HepG2 (cell line): Measurements from ENCODE around the gene ERP44. TPM values are rescaled to one million over a fixed set of nuclear protein-coding genes. Genes with fewer than 3 reads are reported as not detected.

Experiments
- ATAC-seq: fragments of 200-7000 bp; cut with Tn5 transposase; 3 replicates; pipeline ENCODE4 v1.9.1; 2020; ENCODE audit warnings: mild to moderate bottlenecking, moderate library complexity
- BruUV-seq: library from RNA; stranded (reverse); fragments of 400-500 nt; replicated peaks from 2 replicates; lab custom pipeline; 2021; lab: Mats Ljungman, UMichigan
- CTCF ChIA-PET: fragments of 300-600 bp; formaldehyde crosslinking; extraction: SDS; loops from one replicate; lab custom pipeline; 2021; ENCODE audit warnings: low total read pairs, inconsistent platforms, low intra/inter-chr PET ratio; lab: Yijun Ruan, JAX
- POLR2A ChIA-PET: fragments of 350-600 bp; sonication (Branson Sonifier 250); formaldehyde crosslinking; loops from one replicate; lab custom pipeline; 2020; ENCODE audit warnings: antibody characterized with exemption, inconsistent platforms; lab: Yijun Ruan, JAX
- DNase-seq: peaks from one replicate; pipeline ENCODE4 v3.0.0-alpha.2; 2015; ENCODE audit warnings: low spot score
- FAIRE-seq: peaks from 3 replicates; lab custom pipeline; 2011; peaks lifted over from hg19 to GRCh38; lab: Jason Lieb, UNC
- H2AFZ ChIP-seq: one replicate; pipeline ENCODE4 v1.6.1; 2011; ENCODE audit warnings: low read length, inconsistent platforms
- H3K27ac ChIP-seq: fragments of 300-600 bp; 3 replicates; pipeline ENCODE4 v1.8.0; 2011; ENCODE audit warnings: mixed run types, mild to moderate bottlenecking, mixed read lengths, low read length, inconsistent platforms; ENCODE audit not compliant: insufficient read depth; ENCODE audit errors: extremely low read length
- H3K27me3 ChIP-seq, 2 experiments: fragments of 200-600 bp in 1 of 2; 2 replicates in 1 of 2; 3 replicates in 1 of 2; pipeline versions ENCODE4 v1.6.0 to v1.8.0; 2011; ENCODE audit warnings: low read length in 2 of 2, mild to moderate bottlenecking in 2 of 2, moderate library complexity in 2 of 2, inconsistent platforms in 1 of 2; ENCODE audit not compliant: insufficient read depth in 2 of 2, control insufficient read depth in 1 of 2
- H3K36me3 ChIP-seq, 2 experiments: fragments of 200-600 bp in 1 of 2; replicated peaks in 1 of 2; 2 replicates in 1 of 2; 3 replicates in 1 of 2; pipeline versions ENCODE4 v1.5.1 to v1.8.0; 2011; ENCODE audit warnings: low read length in 2 of 2, inconsistent platforms in 1 of 2; ENCODE audit not compliant: insufficient read depth in 2 of 2, control insufficient read depth in 1 of 2
- H3K4me1 ChIP-seq: 2 replicates; pipeline ENCODE4 v1.5.1; 2012; ENCODE audit warnings: low read length, inconsistent platforms; ENCODE audit not compliant: insufficient read depth
- H3K4me2 ChIP-seq: 2 replicates; pipeline ENCODE4 v1.6.0; 2011; ENCODE audit warnings: low read depth, low read length, inconsistent platforms
- H3K4me3 ChIP-seq, 3 experiments: fragments of 200-600 bp in 1 of 3; sonication (generic), shearing (Covaris generic) in 1 of 3; replicated peaks in 1 of 3; 2 replicates each; pipeline ENCODE4 v1.5.1; 2011 to 2016; ENCODE audit warnings: low read length in 3 of 3, inconsistent platforms in 2 of 3, low read depth in 2 of 3, mild to moderate bottlenecking in 2 of 3, control low read depth in 1 of 3, mixed read lengths in 1 of 3; ENCODE audit not compliant: insufficient read depth in 1 of 3
- H3K79me2 ChIP-seq: one replicate; pipeline ENCODE4 v1.6.1; 2011; ENCODE audit warnings: low read length, inconsistent platforms; ENCODE audit not compliant: insufficient read depth
- H3K9ac ChIP-seq: 2 replicates; pipeline ENCODE4 v1.6.0; 2011; ENCODE audit warnings: mild to moderate bottlenecking, low read depth, low read length, inconsistent platforms; ENCODE audit not compliant: insufficient read depth
- H3K9me3 ChIP-seq: 2 replicates; pipeline ENCODE4 v1.5.1; 2012; ENCODE audit warnings: mild to moderate bottlenecking, low read length
- H4K20me1 ChIP-seq: 2 replicates; pipeline ENCODE4 v1.6.0; 2011; ENCODE audit warnings: inconsistent platforms, mild to moderate bottlenecking, low read length, moderate library complexity; ENCODE audit not compliant: insufficient read depth
- ARID2 ChIP-seq: sonication (generic); formaldehyde crosslinking; IDR thresholded peaks from 2 replicates; pipeline ENCODE4 v1.8.1; 2022; ENCODE audit warnings: mild to moderate bottlenecking, missing genetic modification reagents, borderline replicate concordance
- ESRRA ChIP-seq: sonication (generic); formaldehyde crosslinking; IDR thresholded peaks from 2 replicates; pipeline ENCODE4 v1.5.1; 2020; ENCODE audit warnings: mild to moderate bottlenecking, low read depth, missing genetic modification reagents
- GTF2F1 ChIP-seq: fragments of 150-350 bp; IDR thresholded peaks from 2 replicates; pipeline ENCODE4 v1.6.1; 2014; ENCODE audit warnings: low read length
- HNRNPK ChIP-seq: fragments of 200-400 bp; formaldehyde crosslinking; IDR thresholded peaks from 2 replicates; pipeline ENCODE4 v1.6.1; 2018; ENCODE audit warnings: low read length, low read depth, moderate library complexity, mild to moderate bottlenecking; ENCODE audit not compliant: poor library complexity, severe bottlenecking
- IRF1 ChIP-seq: sonication (generic); formaldehyde crosslinking; IDR thresholded peaks from 2 replicates; pipeline ENCODE4 v1.4.0; 2020; ENCODE audit warnings: low read depth, mild to moderate bottlenecking, missing genetic modification reagents
- NCOA1 ChIP-seq: sonication (generic); formaldehyde crosslinking; IDR thresholded peaks from 2 replicates; pipeline ENCODE4 v1.9.0; 2021; ENCODE audit warnings: missing genetic modification reagents
- NR2F6 ChIP-seq, 2 experiments: IDR thresholded peaks; 2 replicates each; pipeline ENCODE4 v1.6.1; 2016; ENCODE audit warnings: antibody characterized with exemption in 1 of 2, mild to moderate bottlenecking in 1 of 2
- RORA ChIP-seq: sonication (generic); formaldehyde crosslinking; IDR thresholded peaks from 2 replicates; pipeline ENCODE4 v1.5.0; 2020; ENCODE audit warnings: mild to moderate bottlenecking, missing genetic modification reagents, moderate library complexity
- TBX2 ChIP-seq: sonication (generic); formaldehyde crosslinking; IDR thresholded peaks from 2 replicates; pipeline ENCODE4 v1.5.0; 2020; ENCODE audit warnings: missing genetic modification reagents, mild to moderate bottlenecking, borderline replicate concordance
- TCF7L2 ChIP-seq: IDR thresholded peaks from 2 replicates; pipeline ENCODE4 v1.6.1; 2011; ENCODE audit warnings: mild to moderate bottlenecking, low read depth, low read length, moderate library complexity
- TEAD2 ChIP-seq: sonication (generic); formaldehyde crosslinking; IDR thresholded peaks from 2 replicates; pipeline ENCODE4 v1.9.0; 2021; ENCODE audit warnings: missing genetic modification reagents
- TEAD3 ChIP-seq: optimal IDR thresholded peaks from 2 replicates; pipeline ENCODE3; 2016; ENCODE audit warnings: borderline replicate concordance
- ZBTB7A ChIP-seq: sonication (generic); formaldehyde crosslinking; IDR thresholded peaks from 2 replicates; pipeline ENCODE4 v1.8.0; 2022; ENCODE audit warnings: mild to moderate bottlenecking, missing genetic modification reagents
- ZNF256 ChIP-seq: sonication (generic); formaldehyde crosslinking; conservative IDR thresholded peaks from 2 replicates; pipeline ENCODE4 v1.4.0; 2020; ENCODE audit warnings: missing genetic modification reagents
- ZNF644 ChIP-seq: IDR thresholded peaks from 2 replicates; pipeline ENCODE4 v1.6.1; 2016; ENCODE audit warnings: low read depth
- ZNF737 ChIP-seq: sonication (generic); formaldehyde crosslinking; IDR thresholded peaks from 2 replicates; pipeline ENCODE4 v1.5.0; 2020; ENCODE audit warnings: missing genetic modification reagents, mild to moderate bottlenecking, borderline replicate concordance
- ZNF761 ChIP-seq: sonication (generic); formaldehyde crosslinking; conservative IDR thresholded peaks from 2 replicates; pipeline ENCODE4 v1.4.0; 2020; ENCODE audit warnings: mild to moderate bottlenecking, missing genetic modification reagents
- ZNF891 ChIP-seq: sonication (generic); formaldehyde crosslinking; IDR thresholded peaks from 2 replicates; pipeline ENCODE4 v1.5.0; 2020; ENCODE audit warnings: mild to moderate bottlenecking, missing genetic modification reagents
- ZSCAN5A ChIP-seq: sonication (generic); formaldehyde crosslinking; IDR thresholded peaks from 2 replicates; pipeline ENCODE4 v1.8.0; 2022; ENCODE audit warnings: mild to moderate bottlenecking, missing genetic modification reagents, borderline replicate concordance
- whole genome bisulfite sequencing: methylation state at CpG from one replicate; pipeline ENCODE4 v1.1.6; 2017; ENCODE audit warnings: low lambda C conversion rate; 5-methylcytosine and 5-hydroxymethylcytosine counted together
- in situ Hi-C: cut with HindIII; loops from 2 replicates; pipeline ENCODE4 v1.10.0; 2017; ENCODE audit warnings: low pct_unique_long_range_greater_than_20kb; ENCODE audit not compliant: extremely low pct_ligation_motif_present
- intact Hi-C: fragments of 100-400 bp; cut with micrococcal nuclease; formaldehyde crosslinking; loops from one replicate; pipeline ENCODE4 v1.10.0; 2022; ENCODE audit not compliant: unreplicated experiment
- polyA plus RNA-seq, 8 experiments: library from polyadenylated mRNA; depleted of rRNA in 3 of 8; stranded (reverse) in 7 of 8; unstranded in 1 of 8; fragments of >200 nt; fragmentation: Illumina TruSeq in 4 of 8; extraction: Trizol in 4 of 8; gene quantifications; 2 replicates each; pipeline versions ENCODE4 v1.2.1 to v1.2.3, GENCODE V29; 2011 to 2016; ENCODE audit warnings: low read depth in 4 of 8, missing spikeins in 1 of 8, mixed read lengths in 1 of 8; ENCODE audit not compliant: insufficient read depth in 1 of 8
- total RNA-seq, 5 experiments: library from RNA; depleted of rRNA; stranded (reverse); fragments of >200 nt; fragmentation: Illumina TruSeq; extraction: Trizol; gene quantifications; 2 replicates each; pipeline ENCODE4 v1.2.3, GENCODE V29; 2016; ENCODE audit warnings: low read depth in 1 of 5
- TF ChIP-seq, protein P1 (sequence below): sonication (generic); formaldehyde crosslinking; IDR thresholded peaks from 2 replicates; pipeline ENCODE4 v1.8.1; 2023; ENCODE audit warnings: mild to moderate bottlenecking, missing genetic modification reagents
- TF ChIP-seq, protein P2 (sequence below): sonication (generic); formaldehyde crosslinking; IDR thresholded peaks from 2 replicates; pipeline ENCODE4 v1.5.0; 2020; ENCODE audit warnings: missing genetic modification reagents, mild to moderate bottlenecking, borderline replicate concordance

Gene ERP44
- total and polyA plus RNA-seq, 2 of the 13 experiments (the other 11 are each of a cell fraction or from before 2014, with no cell fraction given): 8.9 to 13.8 TPM

DNA sequence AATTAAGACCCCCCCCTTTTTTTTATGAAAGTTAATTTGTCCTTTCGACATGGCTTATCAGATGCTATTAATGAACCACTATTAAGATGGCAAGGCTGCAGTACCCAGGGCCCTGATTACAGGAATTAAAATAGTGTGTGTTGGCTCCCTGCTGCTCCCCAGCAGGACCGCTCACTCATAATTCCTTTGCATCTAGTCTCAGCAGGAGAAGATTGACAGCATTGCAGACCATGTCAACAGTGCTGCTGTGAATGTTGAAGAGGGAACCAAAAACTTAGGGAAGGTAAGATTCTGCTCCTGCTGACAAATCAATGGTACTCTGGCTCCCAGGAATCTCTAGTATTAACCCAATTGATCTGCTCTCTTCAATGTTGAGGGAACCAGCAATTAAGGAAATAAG lies 131.3 kb downstream of the ERP44 start (continued):
- TF ChIP-seq IRF1 (no peak), ZSCAN5A (CRISPR knock-in tag) (no peak), TBX2 (CRISPR knock-in tag) (no peak)
- TF ChIP-seq, protein P1, sequence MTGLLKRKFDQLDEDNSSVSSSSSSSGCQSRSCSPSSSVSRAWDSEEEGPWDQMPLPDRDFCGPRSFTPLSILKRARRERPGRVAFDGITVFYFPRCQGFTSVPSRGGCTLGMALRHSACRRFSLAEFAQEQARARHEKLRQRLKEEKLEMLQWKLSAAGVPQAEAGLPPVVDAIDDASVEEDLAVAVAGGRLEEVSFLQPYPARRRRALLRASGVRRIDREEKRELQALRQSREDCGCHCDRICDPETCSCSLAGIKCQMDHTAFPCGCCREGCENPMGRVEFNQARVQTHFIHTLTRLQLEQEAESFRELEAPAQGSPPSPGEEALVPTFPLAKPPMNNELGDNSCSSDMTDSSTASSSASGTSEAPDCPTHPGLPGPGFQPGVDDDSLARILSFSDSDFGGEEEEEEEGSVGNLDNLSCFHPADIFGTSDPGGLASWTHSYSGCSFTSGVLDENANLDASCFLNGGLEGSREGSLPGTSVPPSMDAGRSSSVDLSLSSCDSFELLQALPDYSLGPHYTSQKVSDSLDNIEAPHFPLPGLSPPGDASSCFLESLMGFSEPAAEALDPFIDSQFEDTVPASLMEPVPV (CRISPR knock-in tag): no peak

- H3K4me2 ChIP-seq: no peak overlapping the region
- peaks cover 1 to 14% of the 10 kb centered on the region in 2 experiments; a peak in 3 of 5 replicates for H3K36me3 ChIP-seq
- intact Hi-C loops (no loop called here), in situ Hi-C loops (no loop called here)
- H3K9me3 ChIP-seq: no peaks in the 10 kb centered on the region
- no peak overlapping the region for H2AFZ ChIP-seq
- FAIRE-seq (no peak), ATAC-seq (peak; percentile 69; the same call in 2 of the 3 replicates), DNase-seq (peak; percentile 69)
- H3K79me2 ChIP-seq: no peaks in the 10 kb centered on the region
- ChIA-PET CTCF (no interaction called here), POLR2A (no interaction called here)
- H3K27me3 ChIP-seq: no peaks in the 10 kb centered on the region
- no peaks in the 10 kb centered on the region for H4K20me1 ChIP-seq
- no peak overlapping the region for H3K9ac ChIP-seq
- H3K27ac ChIP-seq: no peak overlapping the region
- WGBS: 70% methylated on average over 2 of the region's 2 CpGs
- BruUV-seq: no TSS peak
- H3K4me3 ChIP-seq: no peak overlapping the region
- no peaks in the 10 kb centered on the region for H3K4me1 ChIP-seq
- no peak for TF ChIP-seq ZBTB7A
- TF ChIP-seq NCOA1 (CRISPR knock-in tag): no peak
- TF ChIP-seq ZNF891 (CRISPR knock-in tag): no peak
- TF ChIP-seq TCF7L2: no peak
- TF ChIP-seq ZNF644 (CRISPR knock-in tag): no peak
- no peak for TF ChIP-seq ESRRA (CRISPR knock-in tag)
- no peak for TF ChIP-seq GTF2F1
- TF ChIP-seq HNRNPK: no peak
- no peak for TF ChIP-seq ZNF737
- TF ChIP-seq RORA: no peak
- no peak for TF ChIP-seq TEAD2 (CRISPR knock-in tag)
- no peak for TF ChIP-seq ZNF256 (CRISPR knock-in tag)
- TF ChIP-seq NR2F6 (IDR thresholded peaks at IDR 0.05): peak; percentile 64
- peak; percentile 85 for TF ChIP-seq NR2F6 (CRISPR knock-in tag; IDR thresholded peaks at IDR 0.05)
- TF ChIP-seq ARID2 (CRISPR knock-in tag): no peak
- TF ChIP-seq, protein P2, sequence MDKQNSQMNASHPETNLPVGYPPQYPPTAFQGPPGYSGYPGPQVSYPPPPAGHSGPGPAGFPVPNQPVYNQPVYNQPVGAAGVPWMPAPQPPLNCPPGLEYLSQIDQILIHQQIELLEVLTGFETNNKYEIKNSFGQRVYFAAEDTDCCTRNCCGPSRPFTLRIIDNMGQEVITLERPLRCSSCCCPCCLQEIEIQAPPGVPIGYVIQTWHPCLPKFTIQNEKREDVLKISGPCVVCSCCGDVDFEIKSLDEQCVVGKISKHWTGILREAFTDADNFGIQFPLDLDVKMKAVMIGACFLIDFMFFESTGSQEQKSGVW (CRISPR knock-in tag): no peak
- peak; percentile 71 for TF ChIP-seq TEAD3 (CRISPR knock-in tag)
- no peak for TF ChIP-seq ZNF761
Observed at GRCh38 chr9:99966716-99967115, 132.1 kb downstream of the ERP44 start.
